GM19043 (cell line): ENCODE results near the gene PHACTR3.

Experiments used
- ATAC-seq: cut with Tn5 transposase; IDR thresholded peaks from one replicate; pipeline ENCODE4 v1.9.1; 2021; ENCODE audit warnings: low read depth; ENCODE audit not compliant: unreplicated experiment

The PHACTR3 gene

DNA sequence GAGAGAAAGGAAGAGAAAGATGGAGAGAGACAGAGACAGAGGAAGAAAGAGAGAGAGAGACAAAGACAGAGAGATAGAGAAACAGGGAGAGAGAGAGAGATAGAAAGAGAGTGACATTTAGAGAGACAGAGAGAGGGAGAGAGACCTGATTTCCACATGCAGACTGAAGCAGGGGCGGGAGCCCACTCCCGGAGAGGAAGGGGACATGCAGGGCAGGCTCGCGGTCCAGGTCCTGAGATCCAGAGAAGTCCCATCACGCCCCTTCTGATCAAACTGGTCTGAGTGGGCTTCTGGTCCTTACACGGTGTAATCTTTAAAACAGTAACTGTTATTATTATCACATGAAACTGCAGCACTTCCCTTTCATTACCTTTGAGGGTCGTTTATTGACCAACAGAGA lies 62.2 kb downstream of the PHACTR3 start:
- no peak for ATAC-seq

DNA sequence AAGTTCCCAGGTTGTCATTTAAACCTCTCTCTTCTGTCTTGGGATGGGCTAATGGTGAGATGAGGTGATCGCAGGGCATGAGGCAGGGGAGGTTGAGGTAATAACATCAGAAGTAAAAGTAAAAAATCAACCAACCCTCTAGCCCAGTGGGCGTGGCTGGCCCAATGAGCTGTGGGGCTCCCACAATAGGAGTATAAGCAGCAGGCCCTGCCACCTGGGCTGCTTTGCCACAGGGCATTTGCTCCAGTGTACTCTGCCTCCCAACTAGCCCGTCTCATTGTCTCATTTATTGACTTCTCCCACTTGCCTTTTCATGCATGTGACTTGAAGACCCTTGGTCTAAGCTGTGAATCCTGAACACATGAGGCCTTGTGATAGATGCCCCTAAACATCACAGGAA lies 62.8 kb downstream of the PHACTR3 start:
- ATAC-seq: no peak

DNA sequence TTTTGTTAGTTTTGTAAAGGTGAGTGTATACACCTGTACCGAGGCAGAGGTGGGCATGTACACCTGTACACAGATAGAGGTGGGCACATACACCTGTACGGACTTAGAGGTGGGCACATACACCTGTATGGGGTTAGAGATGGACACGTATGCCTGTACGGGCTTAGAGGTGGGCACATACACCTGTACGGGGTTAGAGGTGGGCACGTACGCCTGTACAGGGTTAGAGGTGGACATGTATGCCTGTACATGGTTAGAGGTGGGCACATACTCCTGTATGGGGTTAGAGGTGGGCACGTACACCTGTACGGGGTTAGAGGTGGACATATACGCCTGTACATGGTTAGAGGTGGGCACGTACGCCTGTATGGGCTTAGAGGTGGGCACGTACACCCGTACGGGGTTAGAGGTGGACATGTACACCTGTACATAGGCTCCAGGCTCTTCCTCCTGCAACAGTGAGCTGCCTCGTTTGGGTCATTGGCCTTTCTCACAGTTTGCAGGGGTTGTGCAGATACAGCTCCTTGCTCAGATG lies 63.7 kb downstream of the PHACTR3 start:
- no peak for ATAC-seq

DNA sequence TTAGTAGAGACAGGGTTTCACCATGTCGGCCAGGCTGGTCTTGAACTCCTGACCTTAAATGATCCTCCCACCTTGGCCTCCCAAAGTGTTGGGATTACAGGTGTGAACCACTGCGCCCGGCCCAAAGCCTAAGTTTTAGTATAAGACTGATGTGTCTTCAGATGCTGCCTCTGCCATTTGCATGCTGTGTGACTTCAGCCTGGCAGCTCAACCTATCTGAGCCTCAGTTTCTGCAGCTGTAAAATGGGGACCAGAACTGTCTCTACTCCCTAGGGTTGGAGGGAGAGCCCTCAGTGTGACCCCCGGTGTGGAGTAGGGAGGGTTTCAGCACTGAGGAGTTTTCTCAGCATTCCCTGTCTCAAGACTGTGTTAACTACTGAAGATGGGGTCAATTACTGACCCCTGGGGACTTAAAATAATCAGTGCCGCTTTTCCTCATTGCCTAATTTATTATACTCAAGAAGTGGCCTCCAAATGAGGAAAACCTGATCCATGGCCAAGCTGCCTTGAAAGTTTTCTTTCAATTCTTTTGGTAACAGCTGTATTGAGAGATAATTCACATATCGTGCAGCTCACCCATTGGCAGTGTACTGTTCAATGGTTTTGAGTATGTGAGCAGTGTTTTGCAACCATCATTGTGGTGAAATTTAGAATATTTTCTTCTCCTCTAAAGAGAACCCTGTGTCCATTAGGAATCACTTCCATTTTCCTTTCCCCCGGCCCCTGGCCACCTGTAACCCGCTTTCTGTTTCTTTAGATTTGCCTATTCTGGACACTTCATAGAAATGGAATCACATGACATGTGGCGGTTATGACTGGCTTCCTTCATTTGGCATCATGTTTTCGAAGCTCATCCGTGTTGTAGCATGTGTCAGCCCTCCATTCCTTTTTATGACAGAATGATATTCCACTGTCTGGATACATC lies 64.8 kb downstream of the PHACTR3 start:
- ATAC-seq: no peak

DNA sequence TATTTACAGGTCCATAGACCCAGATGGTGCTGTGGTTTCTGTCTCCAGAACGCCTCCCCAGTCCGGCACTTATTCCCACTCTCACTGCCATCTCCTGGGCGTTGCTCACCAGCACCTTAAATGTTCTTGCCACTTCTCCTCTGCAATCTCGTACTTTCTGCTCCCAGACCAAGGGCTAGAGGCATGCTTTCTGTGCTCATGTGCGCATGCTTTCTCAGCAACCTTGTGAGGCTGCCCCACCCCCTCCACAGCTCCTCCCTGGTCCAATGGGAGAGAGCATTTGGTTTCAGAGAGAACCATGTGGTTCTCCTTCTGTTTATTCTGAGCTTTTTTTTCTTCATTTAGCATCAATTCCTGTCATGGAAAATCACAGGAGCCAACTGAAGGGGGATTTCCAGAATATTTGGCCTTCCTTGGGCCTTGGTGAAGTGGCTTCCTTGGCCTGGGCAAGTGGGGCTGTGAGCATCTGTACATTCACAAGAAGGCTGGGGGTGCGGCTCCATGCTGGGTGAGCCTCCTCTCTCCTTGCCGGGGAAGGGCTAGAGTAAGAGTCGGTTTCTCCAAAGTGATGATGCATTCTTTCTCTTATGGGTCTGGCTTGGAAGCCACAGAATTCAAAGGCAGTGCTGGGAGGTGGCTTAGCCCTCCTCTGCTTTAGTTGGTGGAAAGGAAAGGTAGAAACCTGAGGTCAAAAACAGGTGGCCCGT lies 66.6 kb downstream of the PHACTR3 start:
- ATAC-seq: no peak

DNA sequence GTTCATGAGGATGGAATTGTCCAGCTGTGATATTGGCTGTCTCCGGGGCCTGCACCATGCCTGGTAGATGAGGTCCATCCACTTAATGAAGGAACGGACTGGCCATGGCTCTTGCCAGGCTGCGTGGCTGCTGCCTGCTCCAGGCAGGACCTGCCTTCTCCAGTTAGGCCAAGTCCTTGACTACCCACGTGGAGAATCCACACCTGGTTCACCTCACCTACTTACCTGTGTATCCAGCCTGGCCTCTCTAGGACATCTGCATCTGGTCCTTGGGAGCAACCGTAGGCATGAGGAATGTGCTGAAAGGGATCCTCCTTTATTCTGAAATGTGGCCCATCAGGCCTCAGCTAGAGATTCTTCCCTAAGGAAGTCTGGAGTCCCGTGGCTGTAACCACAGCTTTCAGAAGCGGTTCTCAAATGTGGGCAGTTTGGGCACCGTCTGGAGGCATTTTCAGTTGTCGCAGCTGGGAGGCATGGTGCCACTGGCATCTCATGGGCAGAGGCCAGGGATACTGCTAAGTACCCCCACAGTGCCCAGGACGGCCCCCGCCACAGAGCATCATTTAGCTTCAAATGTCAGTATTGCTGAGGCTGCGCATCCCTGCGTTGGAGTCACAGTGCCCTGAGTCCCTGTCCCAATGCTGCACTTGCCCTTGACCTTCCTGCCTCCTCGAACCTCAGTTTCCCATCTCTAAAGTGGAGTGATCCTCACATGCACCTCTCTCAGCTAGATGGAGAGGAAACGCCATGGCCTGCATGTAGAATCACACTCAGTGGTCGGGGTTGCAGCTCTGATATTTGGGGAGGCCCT lies 67.5 kb downstream of the PHACTR3 start:
- no peak for ATAC-seq

DNA sequence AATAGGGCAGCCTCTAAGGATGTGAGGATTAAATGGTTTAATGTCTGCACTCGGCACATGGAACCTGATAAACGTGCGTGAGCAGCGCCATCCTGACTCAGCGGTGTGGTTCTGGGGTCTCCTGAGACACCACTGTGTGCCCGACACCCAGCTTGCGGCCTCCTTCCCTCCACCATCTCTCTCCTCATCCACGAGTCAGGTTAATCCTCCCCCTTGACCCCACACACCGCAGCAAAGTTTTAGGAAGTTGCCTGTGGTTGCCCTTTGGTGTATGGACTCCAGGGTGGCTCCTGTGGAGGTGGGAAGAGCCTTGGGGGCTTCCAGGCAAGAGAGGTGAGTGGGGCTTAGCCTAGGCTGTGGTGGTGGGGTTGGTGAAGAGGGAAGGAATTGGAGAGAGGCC lies 68.2 kb downstream of the PHACTR3 start:
- no peak for ATAC-seq

DNA sequence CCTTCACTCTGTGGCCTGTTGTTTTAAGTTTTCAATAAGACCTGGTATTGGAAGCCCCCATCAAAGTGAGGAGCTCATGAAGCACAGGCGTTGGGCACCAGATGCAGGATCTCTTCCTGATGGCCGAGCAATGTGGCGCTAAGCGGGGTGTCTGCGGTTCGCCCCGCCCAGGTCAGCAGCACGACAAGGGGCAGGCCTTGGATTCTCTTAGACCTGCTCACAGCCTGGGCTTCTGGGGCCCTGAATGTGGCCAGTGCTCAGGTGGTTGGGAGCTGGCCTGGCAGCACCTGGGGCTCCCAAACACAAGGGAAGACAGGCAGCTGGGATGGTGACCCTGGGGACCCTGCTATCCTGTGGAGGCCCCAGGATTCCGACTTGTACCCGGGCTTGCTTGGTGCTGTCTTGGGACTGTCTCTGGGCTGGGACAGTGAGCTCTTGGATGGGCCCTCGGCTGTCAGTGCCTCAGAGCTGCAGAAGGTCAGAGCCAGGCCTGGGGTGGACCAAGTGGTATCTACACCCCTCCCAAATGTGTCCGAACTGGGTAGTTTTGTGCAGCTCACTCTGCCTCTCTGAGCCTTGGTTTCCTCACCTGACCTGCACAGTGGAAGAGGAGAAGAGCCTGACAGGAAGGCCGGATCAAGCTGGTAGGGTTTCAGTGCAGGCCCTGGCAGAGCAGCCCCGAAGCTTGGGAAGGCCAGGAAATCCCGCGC lies 69.1 kb downstream of the PHACTR3 start:
- ATAC-seq: no peak

DNA sequence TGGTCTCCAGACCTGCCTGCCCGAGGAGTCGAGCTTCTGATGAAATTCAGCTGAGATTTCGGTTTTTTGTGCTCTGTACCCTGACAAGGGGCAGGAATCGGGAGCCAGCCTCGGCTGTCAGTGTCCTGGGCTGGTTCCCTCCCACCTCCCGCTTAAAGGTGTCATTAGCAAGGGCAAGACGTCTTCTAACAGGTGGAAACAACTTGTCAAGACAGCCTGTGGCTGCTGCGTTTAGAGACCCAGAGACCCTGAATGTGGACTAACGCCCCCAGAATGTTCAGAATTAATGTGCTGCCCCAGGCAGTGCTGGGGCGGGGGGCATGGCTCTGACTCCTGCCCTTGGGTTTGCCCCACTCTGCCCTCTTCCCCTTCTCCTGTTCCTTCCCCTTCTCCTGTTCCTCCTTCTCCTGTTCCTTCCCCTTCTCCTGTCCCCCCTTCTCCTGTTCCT lies 69.7 kb downstream of the PHACTR3 start:
- ATAC-seq: no peak

DNA sequence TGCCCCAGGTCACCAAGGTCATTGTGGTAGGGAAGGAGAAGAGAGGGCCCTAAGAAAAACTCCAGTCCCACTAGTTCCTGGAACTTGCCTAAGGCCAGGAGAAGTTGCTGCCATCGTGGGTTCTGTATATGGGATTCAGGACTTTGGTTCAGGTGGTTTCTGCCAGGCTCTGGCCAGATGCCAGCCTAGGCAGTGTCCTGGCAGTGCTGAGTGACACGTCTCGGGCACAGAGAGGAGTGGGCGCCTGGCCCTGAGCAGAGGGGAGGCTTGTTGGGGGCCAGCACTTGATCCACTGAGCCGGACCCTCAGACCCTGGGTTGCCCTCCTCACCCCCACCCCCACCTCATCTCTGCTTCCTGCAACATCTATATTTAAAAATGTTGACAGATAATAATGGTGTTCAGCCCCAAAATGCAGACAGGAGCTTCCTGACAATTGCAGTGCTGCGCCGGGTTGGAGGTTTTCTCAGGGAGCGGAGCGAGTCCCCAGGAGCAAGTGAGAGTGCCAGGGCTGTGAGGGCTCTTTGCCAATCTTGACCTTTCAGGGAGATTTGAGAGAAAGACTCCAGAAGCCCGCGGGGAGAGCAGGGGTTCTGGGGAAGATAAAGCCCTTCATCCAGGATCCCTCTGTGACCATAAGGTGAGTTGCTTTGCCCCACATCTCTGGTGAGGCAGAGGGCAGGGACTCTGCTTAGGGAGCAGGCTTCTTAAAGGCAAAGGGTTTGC lies 71.9 kb downstream of the PHACTR3 start:
- no peak for ATAC-seq

DNA sequence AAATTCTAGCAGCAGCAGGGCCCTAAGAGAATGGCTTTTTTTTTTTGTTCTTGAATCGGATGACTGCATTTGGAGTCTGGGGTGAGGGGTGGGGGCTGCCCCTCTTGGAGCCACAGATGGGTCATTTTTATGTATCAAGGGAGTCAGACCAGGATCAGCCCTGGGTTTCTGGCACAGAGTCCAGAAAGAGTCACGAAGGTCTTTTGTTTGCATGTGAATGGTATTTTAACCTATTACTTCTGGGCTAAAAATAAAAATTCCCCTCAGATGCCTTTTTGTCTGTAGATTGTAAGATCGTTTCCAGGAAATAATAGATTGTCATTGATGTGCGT lies 72.5 kb downstream of the PHACTR3 start:
- no peak for ATAC-seq

DNA sequence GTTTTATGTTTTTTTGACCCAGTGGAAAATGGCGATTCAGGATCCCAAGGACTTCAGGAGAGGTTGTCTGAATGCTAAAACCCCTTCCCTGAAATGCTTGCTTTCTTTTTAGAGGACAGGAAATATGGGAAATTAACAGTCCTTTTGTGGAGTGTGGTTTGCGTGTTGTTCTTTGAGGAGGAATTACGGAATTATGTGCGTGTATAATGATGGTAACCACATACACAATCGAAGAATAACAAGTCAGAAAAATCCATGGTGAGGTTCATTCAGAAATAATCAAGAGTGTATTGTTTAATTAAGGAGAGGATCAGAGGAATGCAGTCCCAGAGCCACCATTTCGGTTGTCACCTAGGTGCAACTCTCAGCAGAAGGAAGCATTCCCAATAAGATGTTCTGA lies 73.2 kb downstream of the PHACTR3 start:
- no peak for ATAC-seq

DNA sequence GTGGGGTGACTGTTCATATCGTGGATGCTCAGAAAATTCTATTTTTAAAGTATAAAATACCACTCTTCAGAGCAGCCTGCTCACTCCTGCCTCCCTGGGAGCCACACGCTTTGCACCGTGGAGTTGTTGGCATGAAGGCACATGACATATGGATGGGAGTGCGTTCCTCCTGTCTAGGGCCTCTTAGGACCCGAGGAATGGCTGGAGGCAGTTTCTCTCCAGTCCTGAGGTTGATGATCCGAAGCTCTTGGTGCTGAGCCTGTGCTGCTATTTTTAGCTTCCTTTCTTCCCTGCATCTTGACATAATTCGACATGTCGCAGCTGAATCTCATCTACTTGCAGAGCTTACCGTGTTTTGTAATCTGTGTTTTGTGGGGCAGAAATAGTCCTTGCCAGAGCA lies 73.9 kb downstream of the PHACTR3 start:
- ATAC-seq: no peak

DNA sequence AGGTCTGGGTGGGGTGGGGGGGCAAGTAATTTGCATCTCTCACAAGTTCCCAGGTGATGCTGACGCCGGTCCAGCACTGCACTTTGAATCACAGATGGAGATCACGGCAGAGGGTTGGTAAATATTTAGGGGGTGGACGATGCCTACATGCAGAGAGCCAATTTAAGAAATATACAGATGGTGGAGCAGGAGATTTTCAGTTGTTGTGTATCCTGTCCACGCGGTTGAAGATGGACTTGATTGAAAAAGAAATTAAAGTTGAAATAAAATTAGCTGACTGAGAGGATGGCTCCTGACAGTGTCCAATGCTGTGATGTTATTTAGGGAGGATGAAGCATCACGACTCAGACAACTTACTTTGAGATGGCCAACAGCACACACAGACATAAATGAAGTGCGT lies 74.6 kb downstream of the PHACTR3 start:
- ATAC-seq: no peak

DNA sequence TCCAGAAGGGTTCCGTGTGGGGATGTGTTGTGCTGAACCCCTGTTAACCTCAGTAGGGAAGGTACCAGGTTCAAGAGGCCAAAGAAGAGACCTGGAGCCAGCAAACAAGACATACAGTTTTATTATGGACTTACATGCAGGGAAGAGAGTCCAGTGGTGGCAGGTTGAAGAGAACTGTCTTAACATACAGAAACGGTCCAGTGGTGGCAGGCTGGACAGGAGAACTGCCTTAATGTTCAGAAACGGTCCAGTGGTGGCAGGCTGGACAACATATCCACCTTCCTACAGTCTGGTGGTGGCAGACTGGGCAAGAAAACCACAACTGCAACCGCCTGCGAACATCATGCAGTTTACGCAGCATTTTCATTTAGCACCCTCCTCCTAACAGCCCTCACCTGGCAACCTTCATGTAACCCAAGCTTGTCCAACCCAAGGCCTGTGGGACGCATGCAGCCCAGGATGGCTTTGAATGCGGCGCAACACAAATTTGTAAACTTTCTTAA lies 75.9 kb downstream of the PHACTR3 start:
- no peak for ATAC-seq

DNA sequence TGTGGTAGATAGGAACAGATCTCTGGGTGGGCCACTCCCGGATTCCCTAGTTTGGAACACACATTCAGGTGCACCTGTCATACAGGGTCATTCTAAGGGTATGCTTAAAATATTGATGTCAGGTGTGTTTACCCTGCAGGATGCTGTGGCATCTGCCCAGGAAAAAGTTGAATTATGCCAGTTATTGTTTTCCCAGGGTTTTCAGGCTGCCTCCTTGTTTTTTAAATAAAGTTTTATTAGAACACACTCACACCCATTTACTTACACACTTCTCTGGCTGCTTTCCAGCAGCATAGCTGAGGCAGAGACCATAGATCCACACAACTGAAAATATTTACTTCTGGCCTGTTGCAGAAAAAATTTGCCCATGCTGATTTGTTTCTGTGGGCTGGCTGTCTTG lies 76.5 kb downstream of the PHACTR3 start:
- no peak for ATAC-seq

DNA sequence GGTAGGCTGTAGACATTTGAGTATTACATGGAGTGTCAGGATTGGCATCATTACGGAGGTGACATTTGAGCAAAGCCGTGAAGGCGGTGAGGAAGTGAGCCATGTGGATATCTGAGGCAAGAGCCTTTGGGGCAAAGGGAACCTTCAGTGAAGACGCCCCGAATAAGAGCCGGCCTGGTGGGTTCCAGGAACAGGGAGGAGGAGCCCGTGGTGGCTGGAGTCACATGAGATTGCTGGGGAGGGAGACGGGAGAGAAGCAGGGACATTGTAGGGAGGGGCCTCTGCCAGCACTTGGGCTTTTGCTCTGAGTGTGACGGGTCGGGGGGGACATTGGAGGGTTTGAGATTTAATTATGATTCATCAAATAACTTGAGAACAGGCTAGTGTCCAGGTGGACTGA lies 78.3 kb downstream of the PHACTR3 start:
- no peak for ATAC-seq

DNA sequence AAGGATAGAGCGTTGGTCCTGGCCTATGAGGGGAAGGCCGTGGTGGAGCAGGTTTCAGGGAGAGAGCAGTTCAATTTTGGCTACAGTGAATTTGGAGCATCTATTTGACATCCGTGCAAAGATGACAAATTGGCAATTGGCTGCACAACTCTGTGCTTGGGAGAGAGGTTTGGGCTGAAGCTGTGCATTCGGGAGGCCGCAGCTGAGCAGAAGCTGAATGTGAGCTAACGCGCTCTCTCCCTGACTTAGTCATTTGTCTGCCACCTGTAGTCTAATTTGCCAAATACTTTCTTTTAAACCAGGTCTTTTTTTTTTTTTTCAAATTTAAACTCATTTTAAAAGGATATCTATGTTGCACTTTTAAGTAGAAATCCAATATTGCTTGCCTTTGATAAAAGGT lies 78.8 kb downstream of the PHACTR3 start:
- ATAC-seq: no peak

DNA sequence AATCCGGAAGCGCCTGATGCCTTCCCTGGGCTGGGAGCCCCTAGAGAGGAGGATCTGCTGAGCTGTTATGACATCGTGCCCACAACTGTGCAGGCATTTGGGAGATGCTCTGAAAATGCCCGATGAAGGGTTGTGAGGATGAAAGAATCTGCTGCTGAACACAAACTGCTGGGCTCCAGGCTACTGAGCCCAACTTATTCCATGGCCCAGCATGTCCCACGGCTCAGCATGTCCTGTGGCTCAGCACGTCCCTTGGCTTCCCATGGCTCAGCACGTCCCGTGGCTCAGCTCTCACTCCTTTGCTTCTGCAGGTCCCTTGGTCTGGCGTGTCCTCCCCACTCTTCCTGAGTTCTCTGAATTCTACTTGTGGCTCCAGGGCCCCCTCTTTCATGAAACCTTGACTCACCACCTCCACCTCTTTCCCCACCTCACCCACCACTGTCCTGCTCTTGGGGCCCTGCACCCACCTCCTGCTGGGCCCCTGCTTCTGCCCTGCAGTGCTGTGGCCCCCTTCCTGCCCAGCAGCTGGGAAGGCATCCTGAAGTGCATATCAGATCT lies 80.4 kb downstream of the PHACTR3 start:
- ATAC-seq: no peak
